Islet of Langerhans (tissue), 1 donor: ENCODE data around the gene OR7G1.
"Not testable (repeated sequence)": the region's sequence is repeated elsewhere in the genome, so short reads cannot be mapped to it uniquely, and the experiment has no call there.

Experiments used
- FAIRE-seq: peaks from one replicate; lab custom pipeline; 2011; peaks lifted over from hg19 to GRCh38; lab: Jason Lieb, UNC

Gene OR7G1

DNA sequence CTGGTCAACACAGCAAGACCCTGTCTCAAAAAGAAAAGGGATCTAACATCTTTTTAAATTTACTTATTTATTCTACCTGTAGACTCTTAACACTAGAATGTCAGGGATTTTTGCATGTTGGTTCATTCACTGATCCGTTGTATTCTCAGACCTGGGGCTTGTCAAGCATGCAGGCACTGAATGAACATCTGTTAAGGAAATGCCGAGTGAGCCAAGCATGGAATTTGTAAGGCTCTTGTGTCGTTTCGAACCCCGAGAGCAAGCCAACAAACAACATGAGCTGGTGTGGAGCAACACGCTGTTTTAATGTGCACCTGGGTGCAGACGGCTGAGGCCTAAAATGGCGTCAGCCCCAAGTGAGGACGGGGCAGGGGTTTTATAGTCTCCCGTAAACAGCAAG, 38.7 kb downstream of the OR7G1 start:
- no peak for FAIRE-seq

DNA sequence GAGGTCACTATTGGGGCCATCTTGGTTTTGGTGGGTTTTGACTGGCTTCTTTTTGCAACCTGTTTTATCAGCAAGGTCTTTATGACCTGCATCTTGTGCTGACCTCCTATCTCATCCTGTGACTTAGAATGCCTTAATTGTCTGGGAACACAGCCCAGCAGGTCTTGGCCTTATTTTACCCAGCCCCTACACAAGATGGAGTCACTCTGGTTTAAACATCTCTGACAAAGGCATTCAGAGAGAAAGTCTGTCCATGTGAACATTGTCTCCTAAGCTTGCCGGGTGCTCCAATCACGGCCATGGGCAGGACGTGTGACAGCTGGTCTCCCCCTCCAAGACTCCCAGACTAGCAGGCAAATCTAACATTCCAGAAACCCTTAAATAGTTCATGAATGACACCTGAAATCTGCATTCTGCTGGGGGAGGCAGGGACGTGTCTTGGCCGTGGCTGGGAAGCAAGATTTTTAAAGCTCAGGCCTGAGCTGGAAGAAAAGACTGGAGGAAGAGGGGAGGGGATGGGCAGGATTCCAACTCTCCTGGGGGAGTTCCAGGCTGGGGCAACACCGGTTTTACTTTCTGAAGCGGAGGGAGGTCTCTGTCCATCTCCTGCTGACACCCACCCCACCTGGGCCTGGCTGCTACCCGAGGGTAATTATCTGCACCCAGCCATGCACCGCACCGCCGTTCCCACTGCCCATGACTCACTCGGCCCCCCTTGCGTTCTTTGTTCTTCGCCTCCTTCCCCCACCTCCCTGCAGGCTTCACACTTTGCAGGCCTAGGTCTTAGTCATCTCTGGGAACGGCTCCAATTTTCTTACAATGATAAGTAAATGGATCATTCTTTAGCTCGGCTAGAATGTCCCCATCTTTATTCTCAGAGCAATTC, 40.3 kb downstream of the OR7G1 start:
- no peak for FAIRE-seq

GRCh38 chr19:9073806-9074205, 41.8 kb downstream of the OR7G1 start:
- no peak for FAIRE-seq

DNA sequence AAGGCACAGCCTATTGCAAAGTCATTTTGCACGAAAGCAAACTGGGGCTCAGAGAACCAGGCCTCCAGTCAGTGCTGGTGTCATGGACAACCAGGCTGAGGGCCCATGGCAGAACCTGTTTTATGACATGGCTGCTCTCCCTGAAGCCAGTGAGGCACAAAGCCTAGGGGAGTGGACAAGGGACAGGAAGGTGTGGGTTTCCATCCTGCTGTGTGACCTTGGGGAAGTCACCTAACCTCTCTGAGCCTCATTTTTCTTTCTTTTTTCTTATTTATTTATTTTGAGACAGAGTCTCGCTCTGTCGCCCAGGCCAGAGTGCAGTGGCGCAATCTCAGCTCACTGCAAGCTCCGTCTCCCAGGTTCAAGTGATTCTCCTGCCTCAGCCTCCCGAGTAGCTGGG, 43.8 kb downstream of the OR7G1 start:
- not testable (repeated sequence) for FAIRE-seq

DNA sequence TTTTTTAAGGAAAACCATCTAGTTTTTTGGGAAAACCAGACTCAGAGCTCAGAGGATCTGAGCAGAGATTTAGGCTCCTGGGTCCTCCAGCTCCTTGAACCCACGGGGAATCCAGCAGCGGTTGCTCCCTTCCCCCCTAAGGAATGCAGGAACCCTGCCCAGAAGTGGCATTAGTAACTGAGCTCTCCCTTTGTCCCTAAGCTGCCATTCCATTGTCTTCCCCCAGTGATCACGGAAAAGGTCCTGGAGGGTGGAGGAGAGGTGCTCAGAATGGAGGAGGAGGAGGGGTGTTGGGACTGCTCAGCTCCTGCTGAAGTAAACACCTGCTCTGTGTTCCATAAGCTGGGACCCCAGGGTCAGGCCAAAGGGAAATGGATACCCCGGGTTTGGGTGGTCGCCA, 45.5 kb downstream of the OR7G1 start:
- FAIRE-seq = no peak

- FAIRE-seq = no peak
Observed at GRCh38 chr19:9065457-9066014, 50.0 kb downstream of the OR7G1 start.
